HEK293T (cell line): Measurements from ENCODE around the gene MUC4.

ENCODE experiments used
- ARNT ChIP-seq: fragments of 450-650 bp; IDR thresholded peaks from 2 replicates; pipeline ENCODE4 v1.6.1; 2017; ENCODE audit warnings: mild to moderate bottlenecking
- BHLHE40 ChIP-seq: fragments of 450-650 bp; IDR thresholded peaks from 2 replicates; pipeline ENCODE4 v1.6.1; 2016; ENCODE audit warnings: mild to moderate bottlenecking, moderate library complexity, borderline replicate concordance
- CTBP1 ChIP-seq: fragments of 450-650 bp; IDR thresholded peaks from 2 replicates; pipeline ENCODE4 v1.6.1; 2016; ENCODE audit warnings: borderline replicate concordance
- FOXA1 ChIP-seq: fragments of 450-650 bp; IDR thresholded peaks from 2 replicates; pipeline ENCODE4 v1.6.1; 2016; ENCODE audit warnings: mild to moderate bottlenecking
- FOXK2 ChIP-seq: fragments of 450-650 bp; IDR thresholded peaks from 2 replicates; pipeline ENCODE4 v1.6.1; 2016; ENCODE audit warnings: mild to moderate bottlenecking
- FOXM1 ChIP-seq: fragments of 450-650 bp; IDR thresholded peaks from 2 replicates; pipeline ENCODE4 v1.6.1; 2017; ENCODE audit warnings: mild to moderate bottlenecking, borderline replicate concordance
- HDGF ChIP-seq: fragments of 450-650 bp; IDR thresholded peaks from 2 replicates; pipeline ENCODE4 v1.6.1; 2017; ENCODE audit warnings: antibody characterized with exemption, borderline replicate concordance
- NFRKB ChIP-seq: fragments of 450-650 bp; IDR thresholded peaks from 2 replicates; pipeline ENCODE4 v1.6.1; 2016; ENCODE audit warnings: mild to moderate bottlenecking, moderate library complexity
- PKNOX1 ChIP-seq: fragments of 450-650 bp; IDR thresholded peaks from 2 replicates; pipeline ENCODE4 v1.6.1; 2016
- SP1 ChIP-seq: fragments of 450-650 bp; IDR thresholded peaks from 2 replicates; pipeline ENCODE4 v1.6.1; 2017
- SUZ12 ChIP-seq: fragments of 450-650 bp; IDR thresholded peaks from 2 replicates; pipeline ENCODE4 v1.6.1; 2016; ENCODE audit warnings: mild to moderate bottlenecking
- TARDBP ChIP-seq: fragments of 450-650 bp; IDR thresholded peaks from 2 replicates; pipeline ENCODE4 v1.6.1; 2016
- ZNF384 ChIP-seq: fragments of 450-650 bp; IDR thresholded peaks from 2 replicates; pipeline ENCODE4 v1.6.1; 2016

- TF ChIP-seq FOXK2 (no peak), SUZ12 (no peak), SP1 (no peak), ARNT (no peak), HDGF (no peak), FOXM1 (no peak), CTBP1 (no peak), BHLHE40 (no peak), FOXA1 (no peak), ZNF384 (no peak), PKNOX1 (no peak), NFRKB (no peak), TARDBP (no peak)
Observed at GRCh38 chr3:195825857-195826804, 14.4 kb upstream of the MUC4 start.
